Gastroesophageal sphincter (tissue), 4 donors: ENCODE measurements around the gene RNLS. TPM values are rescaled to one million over a fixed set of nuclear protein-coding genes. Genes with fewer than 3 reads are reported as not detected.

Source experiments
- ATAC-seq: fragments of 150-250 bp; one replicate; pipeline ENCODE4 v1.9.1; 2016; ENCODE audit warnings: mild to moderate bottlenecking, moderate library complexity
- H3K27ac ChIP-seq, 4 donors: fragments of 200-600 bp; sonication (generic) in 3 of 4; 1 replicate in 3 of 4; 2 replicates in 1 of 4; pipeline ENCODE4 v1.5.1; 2016 to 2019
- H3K27me3 ChIP-seq: fragments of 200-600 bp; sonication (generic); one replicate; pipeline ENCODE4 v1.5.1; 2019
- H3K36me3 ChIP-seq, 2 donors: fragments of 200-600 bp; sonication (generic); one replicate each; pipeline ENCODE4 v1.5.1; 2019; ENCODE audit warnings: control low read depth in 1 of 2
- H3K4me1 ChIP-seq, 3 donors: fragments of 200-600 bp; sonication (generic); 1 replicate in 2 of 3; 2 replicates in 1 of 3; pipeline ENCODE4 v1.5.1; 2016 to 2019; ENCODE audit warnings: control low read depth in 2 of 3
- H3K4me3 ChIP-seq, 2 donors: fragments of 200-600 bp; sonication (generic); one replicate each; pipeline ENCODE4 v1.5.1; 2019; ENCODE audit warnings: mild to moderate bottlenecking in 1 of 2, moderate library complexity in 1 of 2
- H3K9me3 ChIP-seq, 3 donors: fragments of 200-600 bp; sonication (generic); one replicate each; pipeline ENCODE4 v1.5.1; 2017 to 2019; ENCODE audit warnings: control low read depth in 2 of 3
- EP300 ChIP-seq: sonication (generic); formaldehyde crosslinking; IDR thresholded peaks from one replicate; pipeline ENCODE4 v1.6.1; 2017; ENCODE audit warnings: antibody characterized with exemption, mild to moderate bottlenecking
- POLR2A ChIP-seq, 2 donors: fragments of 450-650 bp; IDR thresholded peaks; one replicate each; pipeline ENCODE4 v1.6.1; 2017; ENCODE audit warnings: antibody characterized with exemption in 2 of 2, mild to moderate bottlenecking in 2 of 2, moderate library complexity in 1 of 2
- POLR2AphosphoS5 ChIP-seq: sonication (generic); formaldehyde crosslinking; IDR thresholded peaks from one replicate; pipeline ENCODE4 v1.6.1; 2017; ENCODE audit warnings: antibody characterized with exemption
- WGBS, 2 donors: methylation state at CpG; one replicate each; pipeline ENCODE4 v1.1.5; 2018; ENCODE audit warnings: low coverage in 1 of 2; 5-methylcytosine and 5-hydroxymethylcytosine counted together
- total RNA-seq, 4 donors: library from RNA; depleted of rRNA; stranded (reverse); fragments of >200 nt; gene quantifications; one replicate each; pipeline ENCODE4 v1.1.0, GENCODE V29; 2016
- TF ChIP-seq, protein P1 (sequence below), 4 experiments: fragments of 200-600 bp in 2 of 4; fragments of 450-650 bp in 2 of 4; sonication (generic) in 1 of 4; IDR thresholded peaks; one replicate each; pipeline ENCODE4 v1.5.1; 2017 to 2019; ENCODE audit warnings: antibody characterized with exemption in 4 of 4, mild to moderate bottlenecking in 2 of 4, moderate library complexity in 2 of 4

RNLS gene
- total RNA-seq, 4 donors from 2014 or later, result 9.4 to 25.1 (median 15.3) TPM

DNA sequence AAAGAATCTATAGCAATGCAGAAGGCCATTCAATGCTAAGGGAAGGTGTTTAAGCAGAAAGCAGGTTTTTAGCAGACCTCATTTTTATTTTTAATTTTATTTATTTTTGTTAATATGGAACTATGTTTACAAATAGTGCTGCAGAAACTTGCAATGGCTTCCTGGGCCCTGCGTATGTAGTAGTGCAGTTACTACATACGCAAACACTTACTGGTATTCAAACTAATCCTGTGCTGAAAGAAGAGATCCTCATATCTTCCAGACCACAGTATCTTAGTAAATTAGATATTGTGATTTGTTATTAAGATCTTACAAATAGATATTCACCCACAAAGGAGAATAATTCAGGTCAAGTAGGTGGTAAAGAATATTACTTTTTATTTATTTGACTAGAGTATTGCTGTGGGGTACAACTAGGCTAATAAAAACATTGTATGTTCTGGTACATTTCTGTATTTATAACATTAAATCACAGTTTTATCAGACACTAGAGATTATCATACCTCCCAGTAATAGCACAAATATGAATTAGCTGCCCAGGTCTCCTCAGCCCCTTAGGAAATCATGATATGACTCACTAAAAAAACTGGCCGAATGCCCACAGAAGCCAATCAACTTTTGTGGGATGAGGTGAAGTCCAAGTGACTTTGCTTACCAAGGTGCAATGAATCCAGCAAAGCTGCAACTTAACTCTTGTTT lies 57.6 kb downstream of the RNLS start:
- Histone ChIP-seq H3K4me3 (no peak overlapping the region), H3K27ac (no peak overlapping the region), H3K9me3 (no peaks in the 10 kb centered on the region), H3K27me3 (no peaks in the 10 kb centered on the region), H3K36me3 (no peaks in the 10 kb centered on the region), H3K4me1 (no peaks in the 10 kb centered on the region)
- ATAC-seq, result no peak
- TF ChIP-seq EP300, result no peak
- TF ChIP-seq POLR2AphosphoS5, result no peak
- TF ChIP-seq POLR2A (IDR thresholded peaks at IDR 0.05), result no peak
- TF ChIP-seq, protein P1, sequence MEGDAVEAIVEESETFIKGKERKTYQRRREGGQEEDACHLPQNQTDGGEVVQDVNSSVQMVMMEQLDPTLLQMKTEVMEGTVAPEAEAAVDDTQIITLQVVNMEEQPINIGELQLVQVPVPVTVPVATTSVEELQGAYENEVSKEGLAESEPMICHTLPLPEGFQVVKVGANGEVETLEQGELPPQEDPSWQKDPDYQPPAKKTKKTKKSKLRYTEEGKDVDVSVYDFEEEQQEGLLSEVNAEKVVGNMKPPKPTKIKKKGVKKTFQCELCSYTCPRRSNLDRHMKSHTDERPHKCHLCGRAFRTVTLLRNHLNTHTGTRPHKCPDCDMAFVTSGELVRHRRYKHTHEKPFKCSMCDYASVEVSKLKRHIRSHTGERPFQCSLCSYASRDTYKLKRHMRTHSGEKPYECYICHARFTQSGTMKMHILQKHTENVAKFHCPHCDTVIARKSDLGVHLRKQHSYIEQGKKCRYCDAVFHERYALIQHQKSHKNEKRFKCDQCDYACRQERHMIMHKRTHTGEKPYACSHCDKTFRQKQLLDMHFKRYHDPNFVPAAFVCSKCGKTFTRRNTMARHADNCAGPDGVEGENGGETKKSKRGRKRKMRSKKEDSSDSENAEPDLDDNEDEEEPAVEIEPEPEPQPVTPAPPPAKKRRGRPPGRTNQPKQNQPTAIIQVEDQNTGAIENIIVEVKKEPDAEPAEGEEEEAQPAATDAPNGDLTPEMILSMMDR (IDR thresholded peaks at IDR 0.05), result no peak
- 77 to 89% methylated on average over 3 of the region's 3 CpGs for WGBS, 2 donors

DNA sequence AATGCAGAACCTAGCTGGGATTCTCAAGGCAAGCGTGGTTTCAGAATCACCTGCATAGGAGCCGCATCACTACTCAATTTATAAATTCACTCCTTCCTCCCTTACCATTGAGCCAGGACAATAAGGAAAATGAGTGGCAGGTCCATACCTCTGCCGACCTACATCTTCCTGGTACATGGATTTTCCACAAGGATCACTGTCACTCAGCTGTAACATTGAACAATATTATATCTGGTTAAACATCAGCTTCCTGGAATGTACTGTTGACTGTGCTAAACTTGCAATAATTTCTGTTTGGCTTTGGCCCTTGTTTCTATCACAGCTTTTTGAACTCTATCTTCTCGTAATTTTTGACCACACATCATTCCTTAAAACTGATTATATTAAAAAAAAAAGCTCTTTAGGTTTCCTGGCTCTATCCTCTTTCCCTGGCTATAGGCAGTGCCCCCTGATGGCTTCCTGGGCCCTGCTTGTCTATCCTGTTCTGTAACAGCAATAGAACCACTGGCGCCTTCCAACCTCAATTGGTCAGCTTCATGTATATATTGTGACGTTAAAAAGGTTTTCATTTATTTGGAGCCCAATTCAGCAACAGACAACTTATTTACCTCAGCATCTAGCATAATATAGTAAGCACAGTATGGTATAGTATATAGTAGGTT lies 59.2 kb downstream of the RNLS start:
- 89 to 96% methylated on average over 5 to 6 of the region's 6 CpGs for WGBS, 2 donors
- TF ChIP-seq POLR2AphosphoS5 (no peak), POLR2A (IDR thresholded peaks at IDR 0.05) (no peak), EP300 (no peak)
- TF ChIP-seq, protein P1 (IDR thresholded peaks at IDR 0.05), result no peak

DNA sequence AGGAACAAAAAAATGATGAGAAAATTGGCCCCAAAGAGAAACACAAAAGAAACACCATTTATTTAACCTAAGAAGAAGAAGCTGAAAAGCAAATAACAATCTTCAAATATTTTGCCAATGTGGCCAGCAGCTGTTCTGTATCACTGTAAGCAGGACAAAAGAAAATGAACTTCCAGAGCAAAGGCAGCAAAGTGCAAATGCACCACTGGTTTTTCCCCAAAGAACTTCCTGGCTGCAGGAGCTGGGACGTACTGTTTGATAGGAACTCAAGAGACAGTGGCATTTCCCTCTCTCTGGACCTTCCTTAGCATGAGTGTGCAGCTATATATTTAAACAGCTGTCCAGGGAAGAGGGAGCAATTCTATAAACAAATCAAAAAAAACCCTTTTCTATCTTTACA lies 60.4 kb downstream of the RNLS start:
- TF ChIP-seq POLR2AphosphoS5 (no peak), POLR2A (IDR thresholded peaks at IDR 0.05) (no peak), EP300 (no peak)
- TF ChIP-seq, protein P1 (IDR thresholded peaks at IDR 0.05), result no peak
- WGBS, 2 donors, result 11% methylated on average over 1 of the region's 1 CpG; no CpG with 5 or more reads in 1 of the 2 donors

More for the DNA sequence above, 59.2 kb downstream of the RNLS start:
- no peaks in the 10 kb centered on the region for H3K36me3 ChIP-seq
- no peak overlapping the region for H3K4me3 ChIP-seq
- no peaks in the 10 kb centered on the region for H3K4me1 ChIP-seq
- no peaks in the 10 kb centered on the region for H3K27me3 ChIP-seq
- no peak overlapping the region for H3K27ac ChIP-seq
- no peak for ATAC-seq
- no peaks in the 10 kb centered on the region for H3K9me3 ChIP-seq

DNA sequence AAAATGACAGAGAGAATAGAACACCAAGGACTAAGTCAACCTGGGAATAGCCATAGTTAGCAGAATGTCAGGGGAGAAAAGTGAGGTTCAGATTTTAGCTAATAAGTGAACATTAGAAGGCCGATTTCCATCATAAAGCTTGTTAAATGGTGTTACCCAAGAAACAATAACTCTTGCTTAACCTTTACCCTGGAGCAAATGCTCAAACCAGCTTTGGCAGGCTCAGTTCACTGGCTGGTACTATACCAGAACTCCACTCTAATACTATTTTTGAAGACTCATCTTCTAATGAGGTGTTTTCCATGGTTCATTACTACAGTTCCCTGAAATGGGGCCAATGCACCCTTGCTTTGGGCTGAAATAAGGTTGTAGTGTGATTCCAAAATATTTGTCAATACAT lies 61.3 kb downstream of the RNLS start:
- H3K27me3 ChIP-seq, result no peaks in the 10 kb centered on the region
- no peak for ATAC-seq
- H3K4me3 ChIP-seq, result no peak overlapping the region
- TF ChIP-seq EP300 (no peak), POLR2AphosphoS5 (no peak), POLR2A (IDR thresholded peaks at IDR 0.05) (no peak)
- H3K27ac ChIP-seq, result no peak overlapping the region
- no peaks in the 10 kb centered on the region for H3K9me3 ChIP-seq
- no peaks in the 10 kb centered on the region for H3K36me3 ChIP-seq
- 87 to 89% methylated on average over 1 of the region's 1 CpG for WGBS, 2 donors
- no peaks in the 10 kb centered on the region for H3K4me1 ChIP-seq

More for the DNA sequence above, 60.4 kb downstream of the RNLS start:
- Histone ChIP-seq H3K9me3 (no peaks in the 10 kb centered on the region), H3K4me1 (no peaks in the 10 kb centered on the region), H3K27ac (no peak overlapping the region), H3K27me3 (no peaks in the 10 kb centered on the region), H3K36me3 (no peaks in the 10 kb centered on the region), H3K4me3 (no peak overlapping the region)
- no peak for ATAC-seq

DNA sequence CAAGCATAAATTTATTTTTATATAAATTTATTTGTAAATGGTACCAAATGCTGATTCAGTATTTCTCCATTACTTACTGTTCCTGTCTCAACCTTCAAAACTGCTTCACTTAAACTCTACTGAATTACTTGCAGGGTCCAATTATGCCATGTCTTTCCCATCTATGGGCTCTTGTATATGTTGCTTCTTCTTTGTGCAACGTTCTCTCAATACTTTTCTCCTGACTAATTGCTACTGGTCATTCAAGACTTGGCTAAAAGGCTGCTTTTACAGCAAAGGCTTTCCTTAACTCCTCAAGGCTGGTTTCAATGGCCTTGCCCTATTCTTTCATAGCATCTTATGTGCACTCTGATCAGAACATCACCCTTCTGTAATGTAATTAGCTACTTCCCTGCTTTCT lies 67.9 kb downstream of the RNLS start:
- no peak for TF ChIP-seq POLR2A (IDR thresholded peaks at IDR 0.05)
- no peak for TF ChIP-seq EP300
- no peak for TF ChIP-seq POLR2AphosphoS5
- TF ChIP-seq, protein P1 (IDR thresholded peaks at IDR 0.05), result no peak
- ATAC-seq, result no peak
- 40 to 71% methylated on average over 1 of the region's 1 CpG for WGBS, 2 donors

More for the DNA sequence above, 67.9 kb downstream of the RNLS start:
- H3K36me3 ChIP-seq, result no peaks in the 10 kb centered on the region
- no peak overlapping the region for H3K27ac ChIP-seq
- no peaks in the 10 kb centered on the region for H3K9me3 ChIP-seq
- H3K4me3 ChIP-seq, result no peak overlapping the region
- no peaks in the 10 kb centered on the region for H3K4me1 ChIP-seq
- no peaks in the 10 kb centered on the region for H3K27me3 ChIP-seq
